CD4-positive, alpha-beta memory T cell (primary cell): ENCODE results near the gene ATRAID. TPM values are rescaled to one million over a fixed set of nuclear protein-coding genes. Genes with fewer than 3 reads are reported as not detected.
"Not testable (repeated sequence)": the region's sequence is repeated elsewhere in the genome, so short reads cannot be mapped to it uniquely, and the experiment has no call there.

Experiments
- CTCF ChIA-PET: fragments of 350-600 bp; sonication (Branson Sonifier 250); formaldehyde crosslinking; loops from one replicate; lab custom pipeline; 2021; ENCODE audit warnings: inconsistent platforms; ENCODE audit not compliant: partially characterized antibody; lab: Charles Lee
- POLR2A ChIA-PET: fragments of 350-600 bp; sonication (Branson Sonifier 250); formaldehyde crosslinking; loops from one replicate; lab custom pipeline; 2021; ENCODE audit not compliant: partially characterized antibody; lab: Charles Lee
- DNase-seq, 5 donors: peaks; one replicate each; pipeline versions ENCODE4 v3.0.0 to v3.0.0-alpha.2; 2020 to 2022; ENCODE audit warnings: mixed read lengths in 1 of 5
- H3K27ac ChIP-seq: one replicate; pipeline ENCODE4 v1.7.0; 2013; ENCODE audit warnings: low read depth, low read length
- H3K27me3 ChIP-seq: 2 replicates; pipeline ENCODE4 v1.7.0; 2013; ENCODE audit warnings: mild to moderate bottlenecking, low read length, moderate library complexity; ENCODE audit not compliant: insufficient read depth
- H3K36me3 ChIP-seq: 2 replicates; pipeline ENCODE4 v1.7.0; 2013; ENCODE audit warnings: mild to moderate bottlenecking, low read length, moderate library complexity; ENCODE audit not compliant: insufficient read depth
- H3K4me1 ChIP-seq: 2 replicates; pipeline ENCODE4 v1.7.0; 2013; ENCODE audit warnings: mild to moderate bottlenecking, low read length, moderate library complexity; ENCODE audit not compliant: insufficient read depth
- H3K4me3 ChIP-seq, 2 donors: one replicate each; pipeline ENCODE4 v1.7.0; 2013; ENCODE audit warnings: low read length in 2 of 2, mild to moderate bottlenecking in 1 of 2
- H3K9me3 ChIP-seq, 2 donors: one replicate each; pipeline ENCODE4 v1.7.0; 2013; ENCODE audit warnings: low read length in 2 of 2, control low read depth in 1 of 2; ENCODE audit not compliant: control insufficient read depth in 1 of 2
- H3K27ac Mint-ChIP-seq, 7 donors: one replicate each; pipeline ENCODE4 v1.8.0; 2020 to 2021; ENCODE audit warnings: mixed read lengths in 7 of 7, mild to moderate bottlenecking in 6 of 7, inconsistent platforms in 3 of 7, moderate library complexity in 3 of 7
- H3K27me3 Mint-ChIP-seq, 2 donors: one replicate each; pipeline ENCODE4 v1.8.0; 2020 to 2021; ENCODE audit warnings: mixed read lengths in 2 of 2
- H3K36me3 Mint-ChIP-seq, 2 donors: one replicate each; pipeline ENCODE4 v1.8.0; 2020 to 2021; ENCODE audit warnings: mixed read lengths in 2 of 2, inconsistent platforms in 1 of 2, mild to moderate bottlenecking in 1 of 2
- H3K4me1 Mint-ChIP-seq, 4 donors: one replicate each; pipeline ENCODE4 v1.8.0; 2020 to 2021; ENCODE audit warnings: mixed read lengths in 4 of 4, mild to moderate bottlenecking in 1 of 4
- H3K4me3 Mint-ChIP-seq, 8 donors: one replicate each; pipeline ENCODE4 v1.8.0; 2020 to 2021; ENCODE audit warnings: mixed read lengths in 8 of 8, mild to moderate bottlenecking in 7 of 8, moderate library complexity in 6 of 8, inconsistent platforms in 3 of 8
- H3K9me3 Mint-ChIP-seq, 8 donors: one replicate each; pipeline ENCODE4 v1.8.0; 2020 to 2021; ENCODE audit warnings: mixed read lengths in 8 of 8, mild to moderate bottlenecking in 5 of 8, inconsistent platforms in 3 of 8, moderate library complexity in 1 of 8
- intact Hi-C: fragments of 100-400 bp; cut with micrococcal nuclease; formaldehyde crosslinking; loops from one replicate; pipeline ENCODE4 v1.15.1; 2023
- polyA plus RNA-seq, 2 donors: library from polyadenylated mRNA; unstranded; fragments of 300-500 nt; fragmentation: Illumina TruSeq; gene quantifications; one replicate each; pipeline ENCODE4 v1.2.3, GENCODE V29; 2021
- total RNA-seq, 2 experiments: library from RNA; stranded (reverse); gene quantifications; one replicate each; pipeline ENCODE4 v1.2.3, GENCODE V29; 2021

Gene ATRAID
- total and polyA plus RNA-seq, 4 experiments from 2014 or later, result 103 to 443 (median 194) TPM

DNA sequence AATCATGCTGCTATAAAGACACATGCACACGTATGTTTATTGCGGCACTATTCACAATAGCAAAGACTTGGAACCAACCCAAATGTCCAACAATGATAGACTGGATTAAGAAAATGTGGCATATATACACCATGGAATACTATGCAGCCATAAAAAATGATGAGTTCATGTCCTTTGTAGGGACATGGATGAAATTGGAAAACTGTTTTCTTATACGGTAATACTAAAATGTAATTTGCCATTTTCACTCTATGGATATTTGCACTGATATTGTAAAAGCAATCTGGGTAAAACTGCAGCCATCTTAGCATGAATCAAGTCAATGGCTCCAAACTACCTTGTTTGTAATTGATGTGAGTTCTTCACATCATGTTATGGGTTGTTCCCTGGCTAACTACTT is 16.0 kb upstream of the ATRAID start:
- H3K4me1 ChIP-seq, H3K27me3 Mint-ChIP-seq, POLR2A ChIA-PET, H3K27me3 ChIP-seq, H3K4me3 ChIP-seq, H3K4me3 Mint-ChIP-seq, H3K27ac Mint-ChIP-seq, H3K36me3 ChIP-seq, CTCF ChIA-PET, DNase-seq, H3K4me1 Mint-ChIP-seq, H3K9me3 Mint-ChIP-seq, H3K27ac ChIP-seq, H3K9me3 ChIP-seq, intact Hi-C loops: not testable (repeated sequence)
- H3K36me3 Mint-ChIP-seq, result peaks cover 7 to 15% of the 10 kb centered on the region in 2 donors

DNA sequence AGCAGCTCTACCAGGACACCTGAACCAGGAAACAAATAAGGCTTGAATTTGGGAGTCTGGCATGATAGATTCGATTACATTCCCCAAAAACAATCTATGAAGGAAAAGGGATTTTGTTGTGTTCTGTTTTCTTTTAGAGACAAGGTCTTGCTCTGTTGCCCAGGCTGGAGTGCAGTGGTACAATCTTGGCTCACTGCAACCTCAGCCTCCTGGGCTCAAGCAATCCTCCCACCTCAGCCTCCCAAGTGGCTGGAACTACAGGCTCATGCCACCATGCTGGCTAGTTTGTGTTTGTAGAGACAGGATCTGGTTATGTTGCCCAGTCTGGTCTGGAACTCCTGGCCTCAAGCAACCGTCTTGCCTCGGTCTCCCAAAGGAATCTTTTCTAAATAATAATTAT is 13.8 kb upstream of the ATRAID start:
- POLR2A ChIA-PET, H3K9me3 Mint-ChIP-seq, CTCF ChIA-PET, H3K4me3 Mint-ChIP-seq, DNase-seq, H3K4me3 ChIP-seq, H3K4me1 ChIP-seq, H3K4me1 Mint-ChIP-seq, H3K27ac ChIP-seq, H3K9me3 ChIP-seq, H3K27ac Mint-ChIP-seq, H3K27me3 Mint-ChIP-seq, H3K27me3 ChIP-seq, intact Hi-C loops: not testable (repeated sequence)
- peaks cover 14% of the 10 kb centered on the region for H3K36me3 ChIP-seq
- peaks cover 23 to 33% of the 10 kb centered on the region in 2 donors for H3K36me3 Mint-ChIP-seq

DNA sequence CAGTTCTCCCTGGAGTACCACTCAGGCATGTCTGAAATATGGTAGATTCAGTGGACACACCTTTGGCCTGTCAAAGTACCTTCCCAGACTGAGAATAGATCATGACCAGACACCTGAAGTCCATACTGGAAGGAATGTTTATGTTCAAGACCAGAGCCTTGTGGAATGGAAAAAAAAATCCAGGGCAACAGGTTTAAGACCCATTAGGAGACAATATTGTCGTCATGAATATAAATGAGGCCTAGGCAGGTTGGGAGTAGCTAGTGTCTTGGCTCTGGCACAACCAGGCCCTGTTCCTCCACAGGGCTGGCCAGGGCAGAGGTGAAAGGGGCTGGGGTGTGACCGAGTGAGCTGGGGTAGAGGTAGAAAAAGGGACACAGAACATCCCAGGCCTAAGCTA is 13.2 kb upstream of the ATRAID start:
- ChIA-PET POLR2A (no interaction called here), CTCF (no interaction called here)
- peaks cover 18% of the 10 kb centered on the region for H3K36me3 ChIP-seq
- no peak overlapping the region for H3K4me3 ChIP-seq
- no peaks in the 10 kb centered on the region for H3K4me1 ChIP-seq
- peak overlapping the region in 1 of 7 donors; percentile 81 for H3K27ac Mint-ChIP-seq
- no peaks in the 10 kb centered on the region for H3K9me3 Mint-ChIP-seq
- H3K27me3 ChIP-seq, result no peaks in the 10 kb centered on the region
- no peaks in the 10 kb centered on the region for H3K4me1 Mint-ChIP-seq
- peaks cover 0 to 3% of the 10 kb centered on the region in 2 donors for H3K27me3 Mint-ChIP-seq
- no peak overlapping the region for H3K4me3 Mint-ChIP-seq
- no peak for DNase-seq
- intact Hi-C loops, result no loop called here
- no peak overlapping the region for H3K27ac ChIP-seq
- no peaks in the 10 kb centered on the region for H3K9me3 ChIP-seq
- peaks cover 29 to 39% of the 10 kb centered on the region in 2 donors for H3K36me3 Mint-ChIP-seq

DNA sequence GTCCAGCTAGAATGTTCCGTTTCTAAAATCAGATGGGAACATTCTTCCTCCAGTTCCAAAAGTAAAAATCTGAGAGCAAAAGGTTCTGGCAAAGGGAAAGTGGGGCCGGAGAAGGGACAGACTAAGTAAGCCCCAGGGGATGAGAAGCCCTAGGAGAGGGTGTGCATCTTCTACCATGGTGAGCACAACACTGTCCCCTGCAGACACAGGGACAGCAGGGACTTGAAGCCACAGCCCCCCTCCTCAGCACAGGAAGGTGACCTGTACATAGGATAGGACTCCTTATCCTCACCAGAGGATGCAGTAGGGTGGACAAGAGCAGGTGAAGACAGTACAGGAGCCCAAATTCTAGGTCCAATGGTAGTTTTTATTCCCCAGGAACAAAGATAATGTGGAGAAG is 12.6 kb upstream of the ATRAID start:
- Histone ChIP-seq H3K36me3 (peaks cover 24% of the 10 kb centered on the region), H3K4me1 (no peaks in the 10 kb centered on the region), H3K27ac (no peak overlapping the region), H3K9me3 (no peaks in the 10 kb centered on the region), H3K4me3 (no peak overlapping the region), H3K27me3 (no peaks in the 10 kb centered on the region)
- peak overlapping the region in 1 of 7 donors; percentile 36 for H3K27ac Mint-ChIP-seq
- peaks cover 0 to under 1% (median 0%) of the 10 kb centered on the region in 4 donors for H3K4me1 Mint-ChIP-seq
- H3K4me3 Mint-ChIP-seq, result no peak overlapping the region
- ChIA-PET CTCF (no interaction called here), POLR2A (no interaction called here)
- H3K36me3 Mint-ChIP-seq, result peaks cover 30 to 45% of the 10 kb centered on the region in 2 donors
- intact Hi-C loops, result no loop called here
- peaks cover 0 to 3% of the 10 kb centered on the region in 2 donors for H3K27me3 Mint-ChIP-seq
- no peaks in the 10 kb centered on the region for H3K9me3 Mint-ChIP-seq
- no peak for DNase-seq

DNA sequence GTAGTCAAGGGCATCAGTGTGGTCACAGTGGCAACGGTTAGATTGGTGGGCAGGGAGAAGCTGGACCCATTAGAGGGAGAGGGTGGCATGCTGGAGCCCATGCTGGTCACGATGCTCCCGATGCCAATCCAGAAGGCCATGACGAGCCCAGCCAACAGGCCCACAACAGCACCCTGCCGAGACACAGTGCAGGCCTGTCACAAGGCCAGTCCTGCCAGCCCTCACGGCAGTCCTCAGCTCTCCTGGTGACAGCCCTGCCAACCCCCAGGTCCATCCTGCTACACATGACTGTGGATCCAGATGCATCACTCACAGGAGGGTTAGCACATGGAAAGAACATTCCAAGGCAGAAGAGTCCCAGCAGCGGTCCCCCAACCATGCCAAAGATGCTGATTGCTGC is 10.2 kb upstream of the ATRAID start:
- POLR2A ChIA-PET, result interaction anchor here (0.8 kb wide), 1 partner anchor 15 kb away, joined by 3 read pairs; the partner anchor contains the start of gene CAD

DNA sequence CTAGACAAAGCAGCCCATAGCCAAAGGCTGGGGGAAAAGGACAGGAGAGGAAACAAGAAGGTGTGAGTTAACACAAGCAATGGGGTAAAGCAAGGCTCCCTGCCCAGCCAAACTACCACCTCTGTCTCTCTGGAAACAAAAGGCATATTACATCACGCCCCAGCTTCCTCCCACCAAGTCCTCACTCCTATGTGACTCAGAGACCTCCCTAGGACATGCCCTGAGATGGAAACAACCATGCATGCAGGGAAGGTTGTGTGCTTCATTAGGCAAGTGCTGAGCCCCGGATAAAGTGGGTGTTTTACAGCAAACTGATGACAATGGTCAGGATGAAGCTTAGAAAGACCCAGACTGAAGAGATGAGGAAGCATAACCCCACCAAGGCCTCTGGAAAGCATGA is 9.0 kb upstream of the ATRAID start:
- Histone ChIP-seq H3K27ac (no peak overlapping the region), H3K27me3 (no peaks in the 10 kb centered on the region), H3K9me3 (no peaks in the 10 kb centered on the region), H3K36me3 (peaks cover 58% of the 10 kb centered on the region), H3K4me1 (peaks cover 8% of the 10 kb centered on the region), H3K4me3 (no peak overlapping the region)
- intact Hi-C loops, result no loop called here
- peaks cover 10 to 17% (median 11%) of the 10 kb centered on the region in 4 donors for H3K4me1 Mint-ChIP-seq
- ChIA-PET POLR2A (no interaction called here), CTCF (no interaction called here)
- H3K9me3 Mint-ChIP-seq, result no peaks in the 10 kb centered on the region
- H3K27me3 Mint-ChIP-seq, result no peaks in the 10 kb centered on the region
- peak overlapping the region in 4 of 7 donors; percentile 23 to 41 (median 38) for H3K27ac Mint-ChIP-seq
- H3K36me3 Mint-ChIP-seq, result peaks cover 44 to 76% of the 10 kb centered on the region in 2 donors
- H3K4me3 Mint-ChIP-seq, result no peak overlapping the region
- no peak for DNase-seq

More for the DNA sequence above, 10.2 kb upstream of the ATRAID start:
- no peak for DNase-seq
- H3K36me3 Mint-ChIP-seq, result peaks cover 35 to 66% of the 10 kb centered on the region in 2 donors
- H3K4me3 ChIP-seq, result no peak overlapping the region
- peak overlapping the region in 2 of 7 donors; percentile 66 to 68 for H3K27ac Mint-ChIP-seq
- peaks cover 47% of the 10 kb centered on the region for H3K36me3 ChIP-seq
- H3K27me3 ChIP-seq, result no peaks in the 10 kb centered on the region
- no peaks in the 10 kb centered on the region for H3K27me3 Mint-ChIP-seq
- H3K9me3 ChIP-seq, result no peaks in the 10 kb centered on the region
- no peaks in the 10 kb centered on the region for H3K9me3 Mint-ChIP-seq
- intact Hi-C loops, result no loop called here
- H3K27ac ChIP-seq, result no peak overlapping the region
- peaks cover 10 to 17% (median 11%) of the 10 kb centered on the region in 4 donors for H3K4me1 Mint-ChIP-seq
- CTCF ChIA-PET, result interaction anchor here (1.0 kb wide), 1 partner anchor 32 kb away, joined by 4 read pairs; no protein-coding TSS in a partner anchor
- no peak overlapping the region for H3K4me3 Mint-ChIP-seq
- peaks cover 8% of the 10 kb centered on the region for H3K4me1 ChIP-seq

DNA sequence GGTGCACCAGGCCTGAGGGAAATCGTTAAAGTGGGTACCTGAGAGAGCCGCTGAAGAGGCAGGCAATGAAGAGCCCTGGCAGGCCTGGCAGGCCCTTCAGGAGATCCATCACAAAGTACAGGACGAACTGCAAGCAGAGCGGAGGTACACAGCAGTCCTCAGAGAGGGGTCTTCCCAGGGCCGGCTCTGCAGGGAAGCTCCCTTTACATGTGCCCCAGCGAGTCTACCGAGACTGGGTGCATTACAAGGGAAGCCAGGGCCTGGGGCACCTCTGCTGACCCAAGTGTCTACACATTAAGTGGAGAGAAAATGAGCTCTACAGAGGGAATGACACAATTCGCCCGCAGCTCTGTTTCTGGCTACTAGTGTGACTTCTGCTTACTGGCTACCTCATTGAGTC is 8.1 kb upstream of the ATRAID start:
- Mint-ChIP-seq H3K9me3 (no peaks in the 10 kb centered on the region), H3K27me3 (no peaks in the 10 kb centered on the region), H3K27ac (peak overlapping the region in 3 of 7 donors; percentile 32 to 68 (median 40)), H3K4me3 (no peak overlapping the region), H3K4me1 (peaks cover 10 to 17% (median 11%) of the 10 kb centered on the region in 4 donors), H3K36me3 (peaks cover 45 to 82% of the 10 kb centered on the region in 2 donors)
- Histone ChIP-seq H3K27me3 (no peaks in the 10 kb centered on the region), H3K27ac (no peak overlapping the region), H3K4me3 (no peak overlapping the region), H3K9me3 (no peaks in the 10 kb centered on the region), H3K36me3 (peaks cover 58% of the 10 kb centered on the region), H3K4me1 (peaks cover 8% of the 10 kb centered on the region)
- intact Hi-C loops, result no loop called here
- ChIA-PET CTCF (no interaction called here), POLR2A (no interaction called here)
- DNase-seq, result no peak
